ENCODE measurements around the gene GSTO1. TPM values are rescaled to one million over a fixed set of nuclear protein-coding genes. Genes with fewer than 3 reads are reported as not detected.
"Not testable (repeated sequence)": the region's sequence is repeated elsewhere in the genome, so short reads cannot be mapped to it uniquely, and the experiment has no call there.

GSTO1 gene
- total and polyA plus RNA-seq, 2 experiments from 2014 or later: 143 to 387 TPM

DNA sequence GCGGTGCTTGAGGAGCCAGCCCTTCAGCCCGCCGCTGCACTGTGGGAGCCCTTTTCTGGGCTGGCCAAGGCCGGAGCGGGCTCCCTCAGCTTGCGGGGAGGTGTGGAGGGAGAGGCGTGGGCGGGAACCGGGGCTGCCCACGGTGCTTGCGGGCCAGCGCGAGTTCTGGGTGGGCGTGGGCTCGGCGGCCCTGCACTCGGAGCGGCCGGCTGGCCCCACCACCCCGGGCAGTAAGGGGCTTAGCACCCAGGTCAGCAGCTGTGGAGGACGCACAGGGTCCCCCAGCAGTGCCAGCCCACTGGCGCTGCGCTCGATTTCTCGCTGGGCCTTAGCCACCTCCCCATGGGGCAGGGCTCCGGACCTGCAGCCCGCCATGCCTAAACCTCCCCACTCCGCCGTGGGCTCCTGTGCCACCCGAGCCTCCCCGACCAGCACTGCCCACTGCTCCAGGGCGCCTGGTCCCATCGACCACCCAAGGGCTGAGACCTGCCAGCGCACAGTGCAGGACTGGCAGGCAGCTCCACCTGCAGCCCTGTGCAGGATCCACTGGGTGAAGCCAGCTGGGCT lies 9.5 kb upstream of the GSTO1 start:
- H3K9me3 ChIP-seq (ENCODE audit: low read depth): no peaks in the 10 kb centered on the region
- H4K20me1 ChIP-seq (ENCODE audit: insufficient read depth): no peaks in the 10 kb centered on the region
- DNase-seq: no peak
- peaks cover 14% of the 10 kb centered on the region for H3F3A ChIP-seq (ENCODE audit: insufficient read depth)
- no peak overlapping the region for H3K4me3 ChIP-seq
- no peaks in the 10 kb centered on the region for H3K9me2 ChIP-seq (ENCODE audit: insufficient read depth)
- in situ Hi-C loops (cut with MboI): no loop called here
- no peaks in the 10 kb centered on the region for H3K27me3 ChIP-seq (replicated peaks; ENCODE audit: insufficient read depth)
- H3K27ac ChIP-seq: no peak overlapping the region
- no peak for TF ChIP-seq EZH2phosphoT487 (IDR thresholded peaks at IDR 0.05; ENCODE audit: insufficient read depth, low read depth)
- no peak for TF ChIP-seq EZH2 (IDR thresholded peaks at IDR 0.05; ENCODE audit: insufficient read depth, poor library complexity, severe bottlenecking)
- no peak overlapping the region for H3K4me2 ChIP-seq (ENCODE audit: unreplicated experiment)
- peaks cover 5% of the 10 kb centered on the region for H3K4me1 ChIP-seq (ENCODE audit: insufficient read depth)
- no peaks in the 10 kb centered on the region for H3K79me2 ChIP-seq (ENCODE audit: insufficient read depth)
- H3K9ac ChIP-seq: no peak overlapping the region
- WGBS, 2 experiments (ENCODE audit: low coverage in 1 of 2, low lambda C conversion rate in 2 of 2, missing lambda C conversion rate in 2 of 2): 90 to 96% methylated on average over 27 to 34 of the region's 34 CpGs
- no peaks in the 10 kb centered on the region for H3K36me3 ChIP-seq (ENCODE audit: low read depth)
- no peak overlapping the region for H2AFZ ChIP-seq

GRCh38 chr10:104246976-104247375 lies 7.7 kb upstream of the GSTO1 start:
- Histone ChIP-seq H3F3A (ENCODE audit: insufficient read depth) (peaks cover 14% of the 10 kb centered on the region), H3K4me1 (ENCODE audit: insufficient read depth) (peaks cover 5% of the 10 kb centered on the region), H3K27ac (peak overlapping the region; percentile 86), H3K36me3 (ENCODE audit: low read depth) (no peaks in the 10 kb centered on the region), H3K27me3 (replicated peaks; ENCODE audit: insufficient read depth) (no peaks in the 10 kb centered on the region), H2AFZ (peak overlapping the region; percentile 66), H3K4me2 (ENCODE audit: unreplicated experiment) (no peak overlapping the region), H3K9me3 (ENCODE audit: low read depth) (no peaks in the 10 kb centered on the region), H3K9ac (no peak overlapping the region), H3K79me2 (ENCODE audit: insufficient read depth) (no peaks in the 10 kb centered on the region), H3K4me3 (no peak overlapping the region), H3K9me2 (ENCODE audit: insufficient read depth) (no peaks in the 10 kb centered on the region), H4K20me1 (ENCODE audit: insufficient read depth) (no peaks in the 10 kb centered on the region)
- WGBS, 2 experiments (ENCODE audit: low coverage in 1 of 2, low lambda C conversion rate in 2 of 2, missing lambda C conversion rate in 2 of 2): 3 to 5% methylated on average over 2 of the region's 2 CpGs
- in situ Hi-C loops (cut with MboI): no loop called here
- TF ChIP-seq EZH2 (IDR thresholded peaks at IDR 0.05; ENCODE audit: insufficient read depth, poor library complexity, severe bottlenecking) (no peak), EZH2phosphoT487 (IDR thresholded peaks at IDR 0.05; ENCODE audit: insufficient read depth, low read depth) (no peak)
- peak; percentile 92 for DNase-seq

- Histone ChIP-seq H3K36me3 (ENCODE audit: low read depth) (no peaks in the 10 kb centered on the region), H3K4me1 (ENCODE audit: insufficient read depth) (peaks cover 5% of the 10 kb centered on the region), H3K9me2 (ENCODE audit: insufficient read depth) (no peaks in the 10 kb centered on the region), H2AFZ (peak overlapping the region; percentile 66; the same call in 1 of the 2 replicates), H3K4me3 (no peak overlapping the region), H3K27me3 (replicated peaks; ENCODE audit: insufficient read depth) (no peaks in the 10 kb centered on the region), H3K9me3 (ENCODE audit: low read depth) (no peaks in the 10 kb centered on the region), H3K9ac (no peak overlapping the region), H3K79me2 (ENCODE audit: insufficient read depth) (no peaks in the 10 kb centered on the region), H3K4me2 (ENCODE audit: unreplicated experiment) (no peak overlapping the region), H3F3A (ENCODE audit: insufficient read depth) (peaks cover 14% of the 10 kb centered on the region), H4K20me1 (ENCODE audit: insufficient read depth) (no peaks in the 10 kb centered on the region), H3K27ac (peak overlapping the region; percentile 75)
- 59 to 62% methylated on average over 3 of the region's 3 CpGs for WGBS, 2 experiments (ENCODE audit: low coverage in 1 of 2, low lambda C conversion rate in 2 of 2, missing lambda C conversion rate in 2 of 2)
- no peak for DNase-seq
- no peak for TF ChIP-seq EZH2 (IDR thresholded peaks at IDR 0.05; ENCODE audit: insufficient read depth, poor library complexity, severe bottlenecking)
- TF ChIP-seq EZH2phosphoT487 (IDR thresholded peaks at IDR 0.05; ENCODE audit: insufficient read depth, low read depth): no peak
- in situ Hi-C loops (cut with MboI): no loop called here
Measured at GRCh38 chr10:104247513-104248146, 7.1 kb upstream of the GSTO1 start.

DNA sequence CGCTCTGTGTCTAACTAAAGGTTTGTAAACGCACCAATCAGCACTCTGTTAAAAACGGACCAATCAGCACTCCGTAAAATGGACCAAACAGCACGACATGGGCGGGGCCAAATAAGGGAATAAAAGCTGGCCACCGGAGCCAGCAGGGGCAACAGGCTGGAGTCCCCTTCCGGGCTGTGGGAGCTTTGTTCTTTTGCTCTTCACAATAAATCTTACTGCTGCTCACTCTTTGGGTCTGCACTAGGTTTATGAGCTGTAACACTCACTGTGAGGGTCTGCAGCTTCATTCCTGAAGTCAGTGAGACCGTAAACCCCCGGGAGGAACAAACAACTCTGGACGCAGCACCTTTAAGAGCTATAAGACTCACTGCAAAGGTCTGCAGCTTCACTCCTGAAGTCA lies 5.8 kb upstream of the GSTO1 start:
- H3K9me3 ChIP-seq (ENCODE audit: low read depth); H4K20me1 ChIP-seq (ENCODE audit: insufficient read depth); H3K9ac ChIP-seq; H2AFZ ChIP-seq; in situ Hi-C loops (cut with MboI); H3K36me3 ChIP-seq (ENCODE audit: low read depth); DNase-seq; H3K79me2 ChIP-seq (ENCODE audit: insufficient read depth); H3K4me3 ChIP-seq; H3K4me1 ChIP-seq (ENCODE audit: insufficient read depth); H3K27ac ChIP-seq; H3K4me2 ChIP-seq (ENCODE audit: unreplicated experiment); H3K9me2 ChIP-seq (ENCODE audit: insufficient read depth); H3K27me3 ChIP-seq (replicated peaks; ENCODE audit: insufficient read depth): not testable (repeated sequence)
- WGBS, 2 experiments (ENCODE audit: low coverage in 1 of 2, low lambda C conversion rate in 2 of 2, missing lambda C conversion rate in 2 of 2): 46 to 47% methylated on average over 11 of the region's 11 CpGs
- peaks cover 15% of the 10 kb centered on the region for H3F3A ChIP-seq (ENCODE audit: insufficient read depth)
